ENCODE measurements around the gene COPE.
"Not testable (repeated sequence)": the region's sequence is repeated elsewhere in the genome, so short reads cannot be mapped to it uniquely, and the experiment has no call there.

The COPE gene

GRCh38 chr19:18919086-18919899, at the start of gene COPE, which contains the start of gene DDX49:
Gene COPE (minus strand): TSS chr19:18919387. CDS start chr19:18919348, 39 bp downstream.
Gene DDX49 (plus strand): TSS chr19:18919715. CDS start chr19:18919742, 27 bp downstream.
- DNase-seq (ENCODE audit: low read depth in 2 of 2): peak; percentile 90 to 91

GRCh38 chr19:18967358-18968146, 48.4 kb upstream of the COPE start:
- no peak for DNase-seq (ENCODE audit: low read depth in 2 of 2)

GRCh38 chr19:18966307-18966706, 47.1 kb upstream of the COPE start:
- DNase-seq (ENCODE audit: low read depth in 2 of 2): no peak

GRCh38 chr19:18964121-18964520, 44.9 kb upstream of the COPE start:
- DNase-seq (ENCODE audit: low read depth in 2 of 2): no peak

- DNase-seq (ENCODE audit: low read depth in 2 of 2): no peak
Measured at GRCh38 chr19:18961767-18962620, 42.8 kb upstream of the COPE start.

GRCh38 chr19:18960370-18960769, 41.2 kb upstream of the COPE start:
- no peak for DNase-seq (ENCODE audit: low read depth in 2 of 2)

- no peak for DNase-seq (ENCODE audit: low read depth in 2 of 2)
Measured at GRCh38 chr19:18955042-18955441, 35.9 kb upstream of the COPE start.

GRCh38 chr19:18954094-18954493, 34.9 kb upstream of the COPE start:
- no peak for DNase-seq (ENCODE audit: low read depth in 2 of 2)

GRCh38 chr19:18952364-18953003, 33.3 kb upstream of the COPE start:
- not testable (repeated sequence) for DNase-seq (ENCODE audit: low read depth in 2 of 2)

GRCh38 chr19:18951721-18952281, 32.6 kb upstream of the COPE start:
- no peak for DNase-seq (ENCODE audit: low read depth in 2 of 2)

- no peak for DNase-seq (ENCODE audit: low read depth in 2 of 2)
Measured at GRCh38 chr19:18949858-18950257, 30.7 kb upstream of the COPE start.

GRCh38 chr19:18948976-18949356, 29.8 kb upstream of the COPE start:
- no peak for DNase-seq (ENCODE audit: low read depth in 2 of 2)

GRCh38 chr19:18948075-18948975, 29.1 kb upstream of the COPE start:
- no peak for DNase-seq (ENCODE audit: low read depth in 2 of 2)

- no peak for DNase-seq (ENCODE audit: low read depth in 2 of 2)
Measured at GRCh38 chr19:18946918-18947317, 27.7 kb upstream of the COPE start.

GRCh38 chr19:18946335-18946734, 27.1 kb upstream of the COPE start:
- DNase-seq (ENCODE audit: low read depth in 2 of 2): no peak

- DNase-seq (ENCODE audit: low read depth in 2 of 2): no peak
Measured at GRCh38 chr19:18945297-18945696, 26.1 kb upstream of the COPE start.

- DNase-seq (ENCODE audit: low read depth in 2 of 2): no peak
Measured at GRCh38 chr19:18943465-18943864, 24.3 kb upstream of the COPE start.

- DNase-seq (ENCODE audit: low read depth in 2 of 2): no peak
Measured at GRCh38 chr19:18942692-18943091, 23.5 kb upstream of the COPE start.

GRCh38 chr19:18941628-18942354, 22.6 kb upstream of the COPE start:
- no peak for DNase-seq (ENCODE audit: low read depth in 2 of 2)
